Measurements from ENCODE around the gene SNCAIP. TPM values are rescaled to one million over a fixed set of nuclear protein-coding genes. Genes with fewer than 3 reads are reported as not detected.

The SNCAIP gene
- total and polyA plus RNA-seq, 2 of the 4 experiments (the other 2 are of a cell fraction), result 15.3 to 19.0 TPM

DNA sequence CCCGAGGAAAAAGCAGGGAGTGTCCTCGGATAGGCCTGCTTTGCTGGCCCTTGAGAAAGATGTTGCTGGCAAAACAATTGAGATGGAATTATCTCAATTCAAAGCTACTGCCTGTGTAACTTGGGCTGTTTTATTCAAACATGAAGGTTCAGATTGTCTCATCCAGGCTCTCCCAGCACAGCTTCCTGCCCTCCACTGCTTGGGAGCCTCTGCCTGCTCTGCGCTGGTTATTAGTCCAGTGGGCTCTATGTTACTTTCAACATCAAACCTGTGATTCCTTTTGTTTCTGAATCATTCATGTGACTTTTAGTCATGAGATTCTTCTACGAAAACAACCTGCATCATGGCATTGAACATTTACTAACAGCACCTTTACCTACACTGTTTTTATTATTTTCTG, 123.2 kb downstream of the SNCAIP start:
- Histone ChIP-seq H2BK15ac (ENCODE audit: low read depth, low read length) (no peak overlapping the region), H3K23ac (ENCODE audit: low read depth, low read length) (no peak overlapping the region), H3K56ac (ENCODE audit: extremely low read depth, insufficient read depth, low read length) (no peak overlapping the region), H3K36me3 (ENCODE audit: control insufficient read depth, insufficient read depth, low read length) (no peaks in the 10 kb centered on the region; the same call in 1 of the 2 replicates), H3K9ac (ENCODE audit: low read depth, low read length) (no peak overlapping the region), H2AFZ (replicated peaks; ENCODE audit: low read length, poor library complexity) (no peak overlapping the region), H3K9me1 (ENCODE audit: insufficient read depth, low read length) (peaks cover 3% of the 10 kb centered on the region; the same call in 1 of the 2 replicates), H4K20me1 (ENCODE audit: insufficient read depth, low read length) (no peaks in the 10 kb centered on the region), H3K4me3 (ENCODE audit: insufficient read depth, low read depth, low read length) (no peak overlapping the region), H2BK5ac (ENCODE audit: low read depth, low read length, poor library complexity, severe bottlenecking) (no peak overlapping the region), H4K91ac (ENCODE audit: insufficient read depth, low read depth, low read length) (no peak overlapping the region), H2AK5ac (ENCODE audit: low read depth, low read length) (no peak overlapping the region), H3K9me3 (ENCODE audit: control insufficient read depth, insufficient read depth, low read length) (no peaks in the 10 kb centered on the region), H4K5ac (ENCODE audit: low read depth, low read length) (no peak overlapping the region), H3K14ac (replicated peaks; ENCODE audit: low read depth, low read length) (no peak overlapping the region), H3K79me1 (ENCODE audit: low read depth in 1 of 2, low read length in 2 of 2) (no peaks in the 10 kb centered on the region), H3K4ac (ENCODE audit: low read depth, low read length) (no peak overlapping the region), H3K18ac (ENCODE audit: low read depth, low read length) (no peak overlapping the region), H2BK120ac (ENCODE audit: low read depth, low read length) (no peak overlapping the region), H4K8ac (ENCODE audit: low read depth in 2 of 2, low read length in 2 of 2) (no peak overlapping the region), H3K27me3 (ENCODE audit: control insufficient read depth, insufficient read depth, low read length) (no peaks in the 10 kb centered on the region), H2BK20ac (ENCODE audit: low read depth, low read length) (no peak overlapping the region), H2AK9ac (replicated peaks; ENCODE audit: low read depth, low read length, poor library complexity) (no peak overlapping the region), H3K4me2 (ENCODE audit: low read depth, low read length) (no peak overlapping the region), H3K27ac (ENCODE audit: insufficient read depth, low read length) (no peak overlapping the region), H3K4me1 (ENCODE audit: control insufficient read depth, insufficient read depth, low read length) (no peaks in the 10 kb centered on the region)
- in situ Hi-C loops (cut with MboI; ENCODE audit: low sequenced_read_pairs) (no loop called here), intact Hi-C loops (cut with micrococcal nuclease) (no loop called here), dilution Hi-C loops (cut with HindIII; ENCODE audit: low sequenced_read_pairs, unreplicated experiment) (no loop called here)
- TF ChIP-seq MAFK (IDR thresholded peaks at IDR 0.05; ENCODE audit: low read depth, low read length) (no peak), RAD21 (IDR thresholded peaks at IDR 0.05; ENCODE audit: low read length) (no peak), POLR2A (IDR thresholded peaks at IDR 0.05; ENCODE audit: low read depth, low read length) (no peak)
- TF ChIP-seq, protein P1, sequence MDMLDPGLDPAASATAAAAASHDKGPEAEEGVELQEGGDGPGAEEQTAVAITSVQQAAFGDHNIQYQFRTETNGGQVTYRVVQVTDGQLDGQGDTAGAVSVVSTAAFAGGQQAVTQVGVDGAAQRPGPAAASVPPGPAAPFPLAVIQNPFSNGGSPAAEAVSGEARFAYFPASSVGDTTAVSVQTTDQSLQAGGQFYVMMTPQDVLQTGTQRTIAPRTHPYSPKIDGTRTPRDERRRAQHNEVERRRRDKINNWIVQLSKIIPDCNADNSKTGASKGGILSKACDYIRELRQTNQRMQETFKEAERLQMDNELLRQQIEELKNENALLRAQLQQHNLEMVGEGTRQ (IDR thresholded peaks at IDR 0.05; ENCODE audit: low read depth, low read length), result no peak
- ChIA-PET CTCF (no interaction called here), POLR2A (ENCODE audit: unreplicated experiment) (no interaction called here)
- 100% methylated on average over 1 of the region's 4 CpGs; no CpG with 5 or more reads in 1 of the 2 experiments for WGBS, 2 experiments (ENCODE audit: extremely low coverage in 2 of 2, insufficient read length in 1 of 2)
- DNase-seq, result no peak
- no TSS peak for BruUV-seq (replicated peaks)
- no peak for ATAC-seq (ENCODE audit: low read depth)

All from IMR-90 (cell line).